ENCODE measurements around the gene ABCC4.
"Not testable (repeated sequence)": the region's sequence is repeated elsewhere in the genome, so short reads cannot be mapped to it uniquely, and the experiment has no call there.

The ABCC4 gene

DNA sequence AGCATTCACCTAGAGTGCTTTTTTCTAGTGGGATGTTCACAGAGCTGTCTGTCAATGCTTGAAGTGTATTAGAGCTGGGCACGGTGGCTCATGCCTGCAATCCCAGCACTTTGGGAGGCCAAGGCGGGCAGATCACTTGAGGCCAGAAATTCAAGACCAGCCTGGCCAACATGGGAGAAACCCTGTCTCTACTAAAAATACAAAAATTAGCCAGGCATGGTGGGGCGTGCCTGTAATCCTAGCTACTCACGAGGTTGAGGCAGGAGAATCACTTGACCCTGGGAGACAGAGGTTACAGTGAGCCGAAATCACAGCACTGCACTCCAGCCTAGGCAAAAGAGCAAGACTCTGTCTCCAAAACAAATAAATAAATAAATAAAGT, 108.7 kb downstream of the ABCC4 start:
- DNase-seq, result not testable (repeated sequence)

- DNase-seq, result no peak
Observed at GRCh38 chr13:95191821-95192563, 109.3 kb downstream of the ABCC4 start.

GRCh38 chr13:95188128-95188527, 113.1 kb downstream of the ABCC4 start:
- DNase-seq, result no peak

- DNase-seq, result no peak
Observed at GRCh38 chr13:95185851-95186250, 115.4 kb downstream of the ABCC4 start.

DNA sequence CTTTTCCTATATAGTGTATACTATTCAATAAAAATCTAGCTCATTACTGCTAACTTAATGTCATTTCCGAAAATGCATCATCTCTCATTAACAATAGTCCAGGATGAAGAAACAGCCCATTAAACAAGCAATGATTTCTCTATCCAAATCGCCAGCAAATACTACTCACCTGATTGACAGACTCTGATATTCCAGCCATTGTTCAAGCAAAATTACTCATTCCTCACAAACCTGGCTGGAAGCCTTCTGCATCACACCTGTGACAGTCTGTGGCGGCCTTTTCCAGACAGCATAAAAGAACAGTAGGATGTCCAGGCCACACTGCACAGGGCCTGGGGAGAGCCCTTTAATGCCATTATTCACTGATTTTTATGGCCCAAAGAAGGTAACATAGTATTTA, 115.9 kb downstream of the ABCC4 start:
- DNase-seq, result no peak

GRCh38 chr13:95184317-95184716, 116.9 kb downstream of the ABCC4 start:
- DNase-seq, result no peak

DNA sequence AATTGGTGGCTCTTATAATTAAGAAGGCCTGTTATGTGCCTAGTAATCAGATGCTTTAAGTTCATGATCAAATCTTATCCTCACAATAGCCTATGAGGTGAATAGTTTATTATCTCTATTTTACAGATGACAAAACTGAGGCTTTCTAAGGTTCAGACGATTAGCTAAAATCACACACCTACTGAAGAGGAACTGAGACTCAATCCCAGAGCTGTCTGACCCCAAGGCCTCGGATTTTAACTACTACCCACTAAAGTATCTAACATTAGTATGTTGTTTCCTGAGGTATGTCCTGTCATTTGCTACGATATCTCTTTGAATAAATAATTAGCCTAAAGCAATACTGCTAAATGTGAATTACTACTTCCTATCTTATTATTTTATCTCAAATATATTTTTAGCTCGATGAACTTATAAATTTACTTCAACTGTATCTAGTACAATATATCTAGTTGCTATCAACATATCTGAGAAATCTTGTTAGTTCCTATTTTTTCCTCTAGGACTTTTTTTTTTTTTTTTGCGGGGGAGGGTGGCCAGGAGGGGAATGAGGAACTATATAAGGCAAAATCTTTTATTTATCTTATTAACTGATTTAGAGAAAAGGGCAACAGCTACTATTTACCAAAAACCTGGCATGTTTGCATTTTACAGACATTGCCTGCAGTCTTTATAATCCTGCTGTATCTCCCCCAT, 118.5 kb downstream of the ABCC4 start:
- no peak for DNase-seq

DNA sequence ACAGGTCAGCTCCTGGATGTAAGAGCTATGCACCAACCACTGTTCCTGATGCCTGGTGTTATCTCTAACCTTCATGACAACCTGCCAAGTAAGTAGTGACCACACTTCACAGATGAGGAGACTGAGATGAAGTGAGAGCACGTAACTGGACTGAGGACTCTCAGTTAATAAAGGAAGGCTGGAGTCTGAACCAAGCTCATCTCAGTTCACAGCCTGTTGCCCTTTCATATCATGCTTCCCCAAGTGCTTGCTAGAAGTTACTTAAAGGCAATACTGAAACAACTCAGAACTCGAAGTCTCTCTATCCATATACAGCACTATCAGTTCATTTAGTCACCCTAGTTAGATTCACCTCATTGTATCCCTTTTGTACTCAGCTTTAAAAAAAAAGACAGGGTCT, 119.7 kb downstream of the ABCC4 start:
- DNase-seq, result no peak

DNA sequence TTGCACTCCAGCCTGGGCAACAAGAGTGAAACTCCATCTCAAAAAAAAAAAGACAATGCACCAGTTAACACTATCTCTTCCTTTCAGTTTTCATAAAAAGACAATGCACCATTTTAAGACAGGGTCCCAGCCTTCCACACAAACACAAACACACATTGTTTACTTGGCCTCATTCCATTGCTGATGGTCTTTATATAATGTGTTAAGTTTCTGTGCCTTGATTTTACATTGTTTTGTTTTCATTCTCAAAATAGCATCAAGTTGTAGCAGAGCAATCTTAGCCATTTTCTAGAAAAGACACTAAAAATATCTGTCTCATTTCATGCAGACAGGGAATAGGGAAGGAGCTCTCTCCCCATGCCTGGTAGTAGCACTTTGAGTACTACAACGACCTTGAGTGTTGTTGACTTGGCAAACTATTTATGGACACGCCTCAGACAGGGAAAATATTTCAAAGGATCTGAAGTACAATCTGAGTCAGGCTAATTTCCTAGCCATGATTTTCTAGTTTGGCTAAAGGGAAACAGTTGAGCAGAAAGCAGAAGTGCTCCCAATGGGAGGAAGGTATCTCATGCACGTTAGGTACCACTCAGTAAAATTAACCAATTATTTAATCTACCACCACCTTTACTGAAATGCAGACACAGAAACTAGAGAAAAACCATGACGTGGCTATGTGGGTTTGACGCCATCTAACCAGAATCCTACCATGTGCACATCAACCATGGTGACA, 120.6 kb downstream of the ABCC4 start:
- no peak for DNase-seq

- DNase-seq, result no peak
Observed at GRCh38 chr13:95176611-95177259, 124.5 kb downstream of the ABCC4 start.

- no peak for DNase-seq
Observed at GRCh38 chr13:95174517-95174916, 126.7 kb downstream of the ABCC4 start.

DNA sequence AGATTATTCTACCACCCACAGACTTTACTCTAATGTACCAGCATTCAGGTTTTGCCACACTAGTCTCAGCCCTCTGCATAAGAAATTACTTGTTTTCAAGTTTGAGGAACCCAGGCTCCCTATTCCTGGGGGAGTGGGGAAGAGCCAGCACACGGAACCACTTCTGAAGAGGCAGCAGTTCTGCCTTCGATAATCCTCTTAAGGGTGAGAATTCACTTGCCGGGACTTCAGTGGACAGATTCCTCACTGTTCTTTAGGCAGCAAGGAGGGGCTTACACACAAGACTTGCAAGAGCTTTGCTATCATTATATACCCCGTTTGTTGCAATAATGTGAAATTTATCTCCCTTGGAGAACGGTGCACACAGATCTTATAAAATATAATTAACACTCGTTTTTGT, 133.1 kb downstream of the ABCC4 start:
- DNase-seq, result no peak

DNA sequence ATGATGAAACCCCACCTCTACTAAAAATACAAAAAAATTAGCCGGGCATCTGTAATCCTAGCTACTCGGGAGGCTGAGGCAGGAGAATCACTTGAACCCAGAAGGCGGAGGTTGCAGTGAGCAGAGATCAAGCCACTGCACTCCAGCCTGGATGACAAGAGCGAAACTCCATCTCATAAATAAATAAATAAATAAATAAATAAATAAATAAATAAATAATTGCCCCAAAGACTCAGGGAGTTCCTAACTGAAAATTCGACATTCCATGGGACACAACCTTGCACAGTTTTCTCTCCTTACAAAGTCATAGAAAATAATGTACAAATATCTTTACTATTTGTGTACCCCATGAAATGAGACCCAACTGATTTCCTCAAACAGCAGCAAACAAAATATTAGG, 134.2 kb downstream of the ABCC4 start:
- not testable (repeated sequence) for DNase-seq

GRCh38 chr13:95164830-95165229, 136.4 kb downstream of the ABCC4 start:
- DNase-seq, result no peak

- DNase-seq, result no peak
Observed at GRCh38 chr13:95160112-95160906, 140.9 kb downstream of the ABCC4 start.

DNA sequence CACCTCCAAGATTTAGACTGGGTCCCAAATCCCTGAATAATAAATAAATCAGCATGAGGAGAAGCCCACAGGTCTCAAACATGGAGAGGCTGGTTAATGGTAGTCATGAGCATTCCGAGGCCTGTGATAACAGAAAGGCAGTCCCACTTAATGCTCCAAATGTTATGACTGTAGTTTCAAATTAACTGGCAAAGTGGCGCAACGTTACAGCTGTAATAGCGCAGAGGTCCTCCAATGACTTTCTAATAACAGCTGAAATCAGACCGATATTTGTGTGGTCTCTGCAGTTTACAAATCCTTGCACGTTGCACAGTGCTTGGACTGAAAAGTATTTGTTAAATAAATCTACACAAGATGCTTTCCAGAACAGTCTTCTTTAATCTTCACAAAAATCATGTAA, 141.8 kb downstream of the ABCC4 start:
- DNase-seq, result no peak

GRCh38 chr13:95156208-95156607, 145.0 kb downstream of the ABCC4 start:
- DNase-seq, result no peak

- no peak for DNase-seq
Observed at GRCh38 chr13:95155504-95155903, 145.7 kb downstream of the ABCC4 start.

GRCh38 chr13:95155093-95155492, 146.2 kb downstream of the ABCC4 start:
- no peak for DNase-seq

GRCh38 chr13:95154413-95154886, 146.8 kb downstream of the ABCC4 start:
- DNase-seq, result no peak

DNA sequence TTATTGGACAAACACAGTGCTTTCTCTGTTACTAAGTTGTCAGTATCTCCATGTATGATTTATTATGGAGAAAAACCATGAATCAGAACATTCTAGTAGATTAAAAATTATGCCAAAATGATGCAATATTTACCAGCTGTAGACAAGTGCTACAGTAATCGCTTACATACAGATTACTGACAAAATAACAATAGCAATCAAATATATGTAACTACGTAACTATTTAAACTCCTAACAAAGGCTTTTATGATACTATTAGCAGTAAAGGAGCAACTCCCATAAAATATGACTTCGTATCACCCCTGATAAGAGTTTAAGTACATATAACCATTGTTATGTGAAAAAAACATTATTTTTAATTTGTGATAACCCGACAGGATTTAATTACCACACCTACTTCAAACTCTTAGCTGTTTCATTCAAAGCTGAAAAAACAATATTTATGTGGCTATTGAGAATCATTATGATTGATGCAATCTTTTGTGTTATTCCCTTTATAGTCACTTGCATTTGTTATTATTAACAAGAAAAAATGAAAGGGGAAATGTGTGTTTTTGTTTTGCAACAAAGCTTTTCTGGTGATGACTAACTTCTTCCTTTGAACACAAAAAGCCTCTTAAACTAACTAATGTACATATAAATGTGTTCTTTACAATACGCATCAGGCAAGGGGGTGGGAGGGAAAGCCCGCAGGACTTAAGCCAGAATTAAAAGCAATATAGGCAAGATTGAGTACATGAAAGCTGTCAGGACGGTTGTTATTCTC, 147.4 kb downstream of the ABCC4 start:
- no peak for DNase-seq
